ENCODE measurements around the gene TAS2R43. TPM values are rescaled to one million over a fixed set of nuclear protein-coding genes. Genes with fewer than 3 reads are reported as not detected.

Gene TAS2R43
- total and polyA plus RNA-seq, 4 experiments from 2014 or later = 0.20 to 0.67 (median 0.35) TPM; not detected in 1

DNA sequence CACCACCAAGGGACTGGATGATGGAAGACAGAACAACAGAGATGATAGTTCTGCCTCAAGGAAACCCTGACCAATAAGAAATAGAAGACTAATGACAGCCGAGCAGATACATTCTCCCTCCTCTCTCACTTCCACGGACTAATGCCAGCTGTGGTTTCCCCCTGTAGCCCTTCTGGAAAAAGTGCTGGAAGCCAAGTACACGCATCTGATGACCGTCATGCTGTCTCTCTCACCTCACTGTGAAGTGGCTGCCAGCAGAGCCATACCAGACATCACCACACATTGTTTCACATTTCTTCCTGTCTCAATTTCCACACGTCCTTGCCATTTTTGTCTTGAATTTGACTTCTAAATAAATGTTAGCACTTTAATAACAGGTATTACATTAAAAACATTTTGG is 2.9 kb downstream of the TAS2R43 start:
- ChIA-PET CTCF (ENCODE audit: partially characterized antibody) (no interaction called here), POLR2A (ENCODE audit: partially characterized antibody) (no interaction called here)
- Histone ChIP-seq H3K4me3 (ENCODE audit: low read length in 2 of 2) (no peak overlapping the region), H3K27ac (ENCODE audit: low read depth, low read length) (no peak overlapping the region), H3K27me3 (ENCODE audit: insufficient read depth, low read length) (no peaks in the 10 kb centered on the region), H3K36me3 (ENCODE audit: insufficient read depth, low read length) (no peaks in the 10 kb centered on the region), H3K4me1 (ENCODE audit: insufficient read depth, low read length) (no peaks in the 10 kb centered on the region), H3K9me3 (ENCODE audit: control insufficient read depth in 1 of 2, low read length in 2 of 2) (no peaks in the 10 kb centered on the region)
- Mint-ChIP-seq H3K4me1 (peaks cover 0 to 8% (median 0%) of the 10 kb centered on the region in 4 donors), H3K9me3 (peaks cover 0 to 9% (median 0%) of the 10 kb centered on the region in 8 donors), H3K27me3 (no peaks in the 10 kb centered on the region), H3K36me3 (peaks cover 0 to 7% of the 10 kb centered on the region in 2 donors), H3K27ac (no peak overlapping the region), H3K4me3 (no peak overlapping the region)
- DNase-seq = no peak
- intact Hi-C loops (cut with micrococcal nuclease) = no loop called here

DNA sequence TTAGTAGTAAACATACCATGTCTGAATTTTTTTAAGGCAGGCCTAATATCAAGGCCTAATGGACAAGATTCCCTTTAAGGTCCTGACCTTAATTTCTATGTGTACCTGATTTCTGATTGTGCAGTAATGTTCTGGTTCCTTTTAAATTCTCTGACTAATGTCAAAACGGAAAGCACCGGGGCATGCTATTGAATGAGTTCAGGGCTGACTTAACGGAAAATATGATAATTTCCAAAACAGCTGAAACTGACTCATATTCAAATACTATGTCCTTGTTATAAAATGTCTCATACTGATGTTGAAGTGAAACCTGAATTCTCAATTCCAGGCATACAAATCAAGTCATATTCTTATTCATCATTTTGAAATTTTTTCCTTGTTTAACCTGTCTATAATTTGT is 6.7 kb downstream of the TAS2R43 start:
- H3K27me3 Mint-ChIP-seq = no peaks in the 10 kb centered on the region
- Histone ChIP-seq H3K9me3 (ENCODE audit: control insufficient read depth in 1 of 2, low read length in 2 of 2) (no peaks in the 10 kb centered on the region), H3K36me3 (ENCODE audit: insufficient read depth, low read length) (no peaks in the 10 kb centered on the region), H3K4me1 (ENCODE audit: insufficient read depth, low read length) (no peaks in the 10 kb centered on the region), H3K27me3 (ENCODE audit: insufficient read depth, low read length) (no peaks in the 10 kb centered on the region), H3K27ac (ENCODE audit: low read depth, low read length) (no peak overlapping the region), H3K4me3 (ENCODE audit: low read length in 2 of 2) (no peak overlapping the region)
- DNase-seq = no peak
- peaks cover 0 to 16% of the 10 kb centered on the region in 2 donors for H3K36me3 Mint-ChIP-seq
- peaks cover 0 to 1% (median 0%) of the 10 kb centered on the region in 4 donors for H3K4me1 Mint-ChIP-seq
- peaks cover 0 to 29% (median 7%) of the 10 kb centered on the region in 8 donors for H3K9me3 Mint-ChIP-seq
- H3K27ac Mint-ChIP-seq = no peak overlapping the region
- H3K4me3 Mint-ChIP-seq = no peak overlapping the region
- ChIA-PET POLR2A (ENCODE audit: partially characterized antibody) (no interaction called here), CTCF (ENCODE audit: partially characterized antibody) (no interaction called here)
- intact Hi-C loops (cut with micrococcal nuclease) = no loop called here

DNA sequence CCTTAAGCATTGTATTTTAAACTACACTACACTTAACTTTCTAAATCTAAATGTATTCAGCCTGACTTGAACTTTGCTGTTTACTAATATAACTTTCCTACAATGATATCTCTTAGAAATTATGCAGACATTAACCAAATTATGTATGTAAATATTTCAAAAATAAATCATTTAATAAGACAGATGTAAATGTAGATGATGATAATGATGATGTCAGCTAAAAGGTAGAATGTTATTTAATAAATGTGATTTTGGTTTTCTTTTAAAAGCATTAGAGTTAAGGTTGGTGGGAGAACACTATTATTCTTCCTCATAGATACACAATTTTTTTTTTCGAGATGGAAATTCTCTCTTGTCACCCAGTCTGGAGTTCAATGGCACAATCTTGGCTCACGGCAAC is 10.1 kb downstream of the TAS2R43 start:
- H3K9me3 ChIP-seq (ENCODE audit: control insufficient read depth in 1 of 2, low read length in 2 of 2) = no peaks in the 10 kb centered on the region
- no peaks in the 10 kb centered on the region for H3K27me3 ChIP-seq (ENCODE audit: insufficient read depth, low read length)
- Mint-ChIP-seq H3K4me1 (peaks cover 0 to 8% (median 0%) of the 10 kb centered on the region in 4 donors), H3K4me3 (no peak overlapping the region), H3K9me3 (peaks cover 0 to 34% (median 7%) of the 10 kb centered on the region in 8 donors), H3K36me3 (peaks cover 4 to 14% of the 10 kb centered on the region in 2 donors), H3K27ac (no peak overlapping the region), H3K27me3 (no peaks in the 10 kb centered on the region)
- intact Hi-C loops (cut with micrococcal nuclease) = no loop called here
- no peaks in the 10 kb centered on the region for H3K4me1 ChIP-seq (ENCODE audit: insufficient read depth, low read length)
- no peak for DNase-seq
- POLR2A ChIA-PET (ENCODE audit: partially characterized antibody) = no interaction called here
- CTCF ChIA-PET (ENCODE audit: partially characterized antibody) = no interaction called here
- no peak overlapping the region for H3K27ac ChIP-seq (ENCODE audit: low read depth, low read length)
- H3K4me3 ChIP-seq (ENCODE audit: low read length in 2 of 2) = no peak overlapping the region
- H3K36me3 ChIP-seq (ENCODE audit: insufficient read depth, low read length) = no peaks in the 10 kb centered on the region

DNA sequence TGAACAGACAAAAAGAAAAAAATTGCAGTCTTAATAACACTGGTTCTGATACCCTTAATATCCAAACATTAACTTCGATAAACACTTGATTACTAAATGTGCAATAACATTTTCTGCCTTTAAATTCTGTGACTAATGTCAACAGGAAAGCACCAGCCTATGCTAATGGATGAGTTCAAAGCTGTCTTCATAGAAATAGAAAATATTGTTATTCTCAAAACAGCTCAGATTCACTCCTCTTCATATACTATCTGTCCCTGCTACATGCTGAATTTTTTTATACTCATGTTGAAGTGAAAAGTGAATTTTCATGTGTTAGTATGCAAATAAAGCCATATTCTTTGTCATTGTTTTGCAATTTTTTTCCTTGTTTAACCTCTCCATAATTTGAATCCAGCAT is 13.9 kb downstream of the TAS2R43 start:
- H3K9me3 ChIP-seq (ENCODE audit: control insufficient read depth in 1 of 2, low read length in 2 of 2) = no peaks in the 10 kb centered on the region
- CTCF ChIA-PET (ENCODE audit: partially characterized antibody) = interaction anchor here (0.7 kb wide), 1 partner anchor 56 kb away, joined by 3 read pairs; the partner anchor contains the start of gene TAS2R19
- no peaks in the 10 kb centered on the region for H3K27me3 ChIP-seq (ENCODE audit: insufficient read depth, low read length)
- DNase-seq = no peak
- Mint-ChIP-seq H3K9me3 (peaks cover 0 to 17% (median 4%) of the 10 kb centered on the region in 8 donors), H3K27ac (no peak overlapping the region), H3K4me1 (peaks cover 0 to 14% (median 3%) of the 10 kb centered on the region in 4 donors), H3K4me3 (no peak overlapping the region), H3K27me3 (no peaks in the 10 kb centered on the region), H3K36me3 (peaks cover 7 to 10% of the 10 kb centered on the region in 2 donors)
- no peaks in the 10 kb centered on the region for H3K36me3 ChIP-seq (ENCODE audit: insufficient read depth, low read length)
- no peaks in the 10 kb centered on the region for H3K4me1 ChIP-seq (ENCODE audit: insufficient read depth, low read length)
- POLR2A ChIA-PET (ENCODE audit: partially characterized antibody) = no interaction called here
- no peak overlapping the region for H3K4me3 ChIP-seq (ENCODE audit: low read length in 2 of 2)
- no peak overlapping the region for H3K27ac ChIP-seq (ENCODE audit: low read depth, low read length)
- intact Hi-C loops (cut with micrococcal nuclease) = no loop called here

DNA sequence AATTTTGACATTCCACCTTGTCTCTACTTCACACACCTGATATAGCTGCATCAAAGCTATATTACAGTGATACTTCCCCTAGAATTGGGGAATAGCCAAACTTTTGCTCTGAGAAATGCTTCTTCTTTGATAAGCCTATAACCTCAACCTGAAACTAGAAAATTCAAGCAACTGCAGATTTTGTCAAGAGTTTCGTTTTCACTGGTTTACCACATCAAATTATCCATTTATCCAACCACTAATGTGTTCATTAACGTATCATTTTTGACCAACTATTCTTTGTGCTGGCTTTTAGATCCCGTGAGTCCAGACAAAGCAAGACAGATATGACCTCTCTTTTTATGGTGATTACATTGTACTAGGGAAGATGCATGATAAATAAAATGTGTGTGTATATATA is 16.5 kb downstream of the TAS2R43 start:
- POLR2A ChIA-PET (ENCODE audit: partially characterized antibody) = no interaction called here
- peaks cover 0 to 14% (median 3%) of the 10 kb centered on the region in 4 donors for H3K4me1 Mint-ChIP-seq

DNA sequence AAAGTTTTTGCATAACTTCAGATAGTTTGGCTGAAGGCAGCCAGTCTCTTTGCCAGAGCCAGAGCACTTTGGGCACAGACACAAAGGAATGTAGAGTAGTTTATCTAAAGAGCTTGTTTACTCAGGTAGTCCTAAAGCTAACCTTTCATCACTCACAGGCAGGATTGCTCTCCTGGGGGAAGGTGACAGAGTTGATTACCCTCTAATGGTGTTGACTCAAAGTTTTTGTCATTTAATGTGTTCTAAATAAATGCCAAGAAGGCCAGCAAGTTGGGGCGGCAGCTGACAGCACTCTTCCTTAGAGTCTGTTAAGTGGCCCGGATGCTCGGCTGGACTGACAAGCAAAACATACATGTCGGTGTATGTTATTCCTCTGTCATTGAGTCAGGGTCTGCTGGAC is 20.7 kb downstream of the TAS2R43 start:
- H3K4me3 Mint-ChIP-seq = no peak overlapping the region
- Histone ChIP-seq H3K36me3 (ENCODE audit: insufficient read depth, low read length) (no peaks in the 10 kb centered on the region), H3K27ac (ENCODE audit: low read depth, low read length) (no peak overlapping the region), H3K27me3 (ENCODE audit: insufficient read depth, low read length) (no peaks in the 10 kb centered on the region), H3K4me3 (ENCODE audit: low read length in 2 of 2) (no peak overlapping the region), H3K4me1 (ENCODE audit: insufficient read depth, low read length) (no peaks in the 10 kb centered on the region), H3K9me3 (ENCODE audit: control insufficient read depth in 1 of 2, low read length in 2 of 2) (no peaks in the 10 kb centered on the region)
- H3K27me3 Mint-ChIP-seq = no peaks in the 10 kb centered on the region
- ChIA-PET CTCF (ENCODE audit: partially characterized antibody) (no interaction called here), POLR2A (ENCODE audit: partially characterized antibody) (no interaction called here)
- H3K4me1 Mint-ChIP-seq = peaks cover 0 to 6% (median 3%) of the 10 kb centered on the region in 4 donors
- no peak overlapping the region for H3K27ac Mint-ChIP-seq
- no peak for DNase-seq
- peaks cover 10 to 11% of the 10 kb centered on the region in 2 donors for H3K36me3 Mint-ChIP-seq
- H3K9me3 Mint-ChIP-seq = peaks cover 0 to 2% (median 0%) of the 10 kb centered on the region in 8 donors
- intact Hi-C loops (cut with micrococcal nuclease) = no loop called here

More for the DNA sequence above, 16.5 kb downstream of the TAS2R43 start:
- Mint-ChIP-seq H3K27ac (no peak overlapping the region), H3K36me3 (peaks cover 10 to 11% of the 10 kb centered on the region in 2 donors), H3K4me3 (no peak overlapping the region), H3K9me3 (peaks cover 0 to 7% (median 0%) of the 10 kb centered on the region in 8 donors), H3K27me3 (no peaks in the 10 kb centered on the region)
- no peak overlapping the region for H3K4me3 ChIP-seq (ENCODE audit: low read length in 2 of 2)
- H3K36me3 ChIP-seq (ENCODE audit: insufficient read depth, low read length) = no peaks in the 10 kb centered on the region
- H3K27ac ChIP-seq (ENCODE audit: low read depth, low read length) = no peak overlapping the region
- H3K4me1 ChIP-seq (ENCODE audit: insufficient read depth, low read length) = no peaks in the 10 kb centered on the region
- DNase-seq = no peak
- CTCF ChIA-PET (ENCODE audit: partially characterized antibody) = interaction anchor here (1.6 kb wide), 1 partner anchor 10 kb away, joined by 4 read pairs; no protein-coding TSS in a partner anchor
- no peaks in the 10 kb centered on the region for H3K9me3 ChIP-seq (ENCODE audit: control insufficient read depth in 1 of 2, low read length in 2 of 2)
- H3K27me3 ChIP-seq (ENCODE audit: insufficient read depth, low read length) = no peaks in the 10 kb centered on the region
- intact Hi-C loops (cut with micrococcal nuclease) = no loop called here

DNA sequence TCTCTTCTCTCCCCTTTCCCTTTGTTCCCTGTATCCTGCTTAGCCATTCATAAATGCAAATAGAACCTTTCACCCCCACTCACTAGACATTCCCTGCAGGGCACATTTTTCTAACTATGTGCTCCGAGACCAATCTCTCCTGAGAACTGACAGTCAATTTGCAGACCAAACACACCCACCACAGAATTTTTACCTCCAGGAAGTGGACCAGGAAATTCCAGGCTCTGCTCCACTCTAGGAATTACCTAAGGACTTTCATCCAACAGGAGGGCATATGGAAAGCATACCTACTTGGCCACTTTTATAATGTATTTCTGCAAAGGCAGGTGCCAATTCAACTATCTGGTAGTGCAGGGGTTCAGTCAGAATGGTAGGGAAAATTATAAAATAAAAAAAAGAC is 21.1 kb downstream of the TAS2R43 start:
- intact Hi-C loops (cut with micrococcal nuclease) = no loop called here
- Mint-ChIP-seq H3K27me3 (no peaks in the 10 kb centered on the region), H3K4me1 (peaks cover 0 to 7% (median 3%) of the 10 kb centered on the region in 4 donors), H3K27ac (peak overlapping the region in 1 of 7 donors; percentile 12), H3K4me3 (no peak overlapping the region), H3K36me3 (peaks cover 10 to 11% of the 10 kb centered on the region in 2 donors), H3K9me3 (peaks cover 0 to 2% (median 0%) of the 10 kb centered on the region in 8 donors)
- Histone ChIP-seq H3K27me3 (ENCODE audit: insufficient read depth, low read length) (no peaks in the 10 kb centered on the region), H3K27ac (ENCODE audit: low read depth, low read length) (no peak overlapping the region), H3K36me3 (ENCODE audit: insufficient read depth, low read length) (no peaks in the 10 kb centered on the region), H3K4me3 (ENCODE audit: low read length in 2 of 2) (no peak overlapping the region), H3K4me1 (ENCODE audit: insufficient read depth, low read length) (no peaks in the 10 kb centered on the region), H3K9me3 (ENCODE audit: control insufficient read depth in 1 of 2, low read length in 2 of 2) (no peaks in the 10 kb centered on the region)
- POLR2A ChIA-PET (ENCODE audit: partially characterized antibody) = no interaction called here
- no peak for DNase-seq
- CTCF ChIA-PET (ENCODE audit: partially characterized antibody) = no interaction called here
